HG02763 (cell line): Measurements from ENCODE around the gene NUCKS1.
"Not testable (repeated sequence)": the region's sequence is repeated elsewhere in the genome, so short reads cannot be mapped to it uniquely, and the experiment has no call there.

Source experiments
- ATAC-seq: cut with Tn5 transposase; IDR thresholded peaks from one replicate; pipeline ENCODE4 v1.9.1; 2021; ENCODE audit warnings: mild to moderate bottlenecking, moderate library complexity; ENCODE audit not compliant: unreplicated experiment

NUCKS1 gene

GRCh38 chr1:205733438-205734175 lies 16.4 kb downstream of the NUCKS1 start:
- no peak for ATAC-seq

GRCh38 chr1:205729945-205730610 lies 19.9 kb downstream of the NUCKS1 start:
- no peak for ATAC-seq

- no peak for ATAC-seq
These were observed 23.3 kb downstream of the NUCKS1 start for GRCh38 chr1:205726619-205727125.

- no peak for ATAC-seq
These were observed 24.5 kb downstream of the NUCKS1 start for GRCh38 chr1:205725514-205725913.

- ATAC-seq = not testable (repeated sequence)
These were observed 29.2 kb downstream of the NUCKS1 start for GRCh38 chr1:205720740-205721139.

GRCh38 chr1:205719762-205720161 lies 30.2 kb downstream of the NUCKS1 start:
- no peak for ATAC-seq

- no peak for ATAC-seq
These were observed 31.0 kb downstream of the NUCKS1 start for GRCh38 chr1:205719015-205719414.

- ATAC-seq = no peak
These were observed 33.4 kb downstream of the NUCKS1 start for GRCh38 chr1:205716371-205717132.

- ATAC-seq = no peak
These were observed 34.4 kb downstream of the NUCKS1 start for GRCh38 chr1:205715628-205716027.

GRCh38 chr1:205714906-205715246 lies 35.1 kb downstream of the NUCKS1 start:
- ATAC-seq = no peak

- ATAC-seq = no peak
These were observed 35.6 kb downstream of the NUCKS1 start for GRCh38 chr1:205714190-205714905.

GRCh38 chr1:205711105-205712048 lies 38.6 kb downstream of the NUCKS1 start:
- ATAC-seq = no peak

- no peak for ATAC-seq
These were observed 39.5 kb downstream of the NUCKS1 start for GRCh38 chr1:205710201-205711062.

GRCh38 chr1:205709640-205710039 lies 40.3 kb downstream of the NUCKS1 start:
- ATAC-seq = no peak

- ATAC-seq = no peak
These were observed 41.0 kb downstream of the NUCKS1 start for GRCh38 chr1:205709059-205709398.

- no peak for ATAC-seq
These were observed 43.1 kb downstream of the NUCKS1 start for GRCh38 chr1:205706601-205707502.

- no peak for ATAC-seq
These were observed 45.1 kb downstream of the NUCKS1 start for GRCh38 chr1:205704903-205705302.

- ATAC-seq = no peak
These were observed 46.9 kb downstream of the NUCKS1 start for GRCh38 chr1:205703072-205703471.
